Osteoblast (primary cell): ENCODE measurements around the gene C2orf72. TPM values are rescaled to one million over a fixed set of nuclear protein-coding genes. Genes with fewer than 3 reads are reported as not detected.

ENCODE experiments used
- DNase-seq: peaks from one replicate; pipeline ENCODE4 v3.0.0; 2011; ENCODE audit warnings: low spot score, mixed read lengths; ENCODE audit not compliant: insufficient read length; ENCODE audit errors: missing footprints
- H2AFZ ChIP-seq: 2 replicates; pipeline ENCODE4 v1.6.0; 2011; ENCODE audit warnings: mild to moderate bottlenecking, low read length
- H3K27ac ChIP-seq: 2 replicates; pipeline ENCODE4 v1.5.1; 2011; ENCODE audit warnings: mild to moderate bottlenecking, low read depth, low read length, moderate library complexity
- H3K27me3 ChIP-seq: 2 replicates; pipeline ENCODE4 v1.6.0; 2012; ENCODE audit warnings: mild to moderate bottlenecking, control low read depth, inconsistent platforms, low read length, moderate library complexity; ENCODE audit not compliant: insufficient read depth
- H3K36me3 ChIP-seq: 2 replicates; pipeline ENCODE4 v1.5.1; 2011; ENCODE audit warnings: mild to moderate bottlenecking, low read length, control low read depth, moderate library complexity; ENCODE audit not compliant: insufficient read depth
- H3K4me1 ChIP-seq: 2 replicates; pipeline ENCODE4 v1.5.1; 2011; ENCODE audit warnings: mild to moderate bottlenecking, low read length, control low read depth, moderate library complexity; ENCODE audit not compliant: insufficient read depth
- H3K4me2 ChIP-seq: 2 replicates; pipeline ENCODE4 v1.6.0; 2011; ENCODE audit warnings: mild to moderate bottlenecking, low read length; ENCODE audit not compliant: insufficient read depth
- H3K4me3 ChIP-seq: fragments of 200-600 bp; sonication (generic); 3 replicates; pipeline ENCODE4 v1.5.1; 2012; ENCODE audit warnings: mild to moderate bottlenecking, low read length, inconsistent platforms; ENCODE audit not compliant: insufficient read depth
- H3K79me2 ChIP-seq: 2 replicates; pipeline ENCODE4 v1.6.0; 2012; ENCODE audit warnings: mild to moderate bottlenecking, low read length, control low read depth, inconsistent platforms; ENCODE audit not compliant: insufficient read depth
- H3K9me3 ChIP-seq: 2 replicates; pipeline ENCODE4 v1.5.1; 2011; ENCODE audit warnings: low read depth, low read length, control low read depth
- H4K20me1 ChIP-seq: 2 replicates; pipeline ENCODE4 v1.6.0; 2012; ENCODE audit warnings: mild to moderate bottlenecking, low read length, control low read depth; ENCODE audit not compliant: insufficient read depth
- total RNA-seq: library from RNA; depleted of rRNA; stranded (reverse); fragments of >200 nt; gene quantifications from 2 replicates; pipeline ENCODE4 v1.2.3, GENCODE V29; 2012
- TF ChIP-seq, protein P1 (sequence below): IDR thresholded peaks from 2 replicates; pipeline ENCODE4 v1.5.1; 2011; ENCODE audit warnings: mild to moderate bottlenecking, low read depth, low read length, moderate library complexity; ENCODE audit errors: extremely low read depth

Gene C2orf72
- total RNA-seq, 1 donor: not detected

DNA sequence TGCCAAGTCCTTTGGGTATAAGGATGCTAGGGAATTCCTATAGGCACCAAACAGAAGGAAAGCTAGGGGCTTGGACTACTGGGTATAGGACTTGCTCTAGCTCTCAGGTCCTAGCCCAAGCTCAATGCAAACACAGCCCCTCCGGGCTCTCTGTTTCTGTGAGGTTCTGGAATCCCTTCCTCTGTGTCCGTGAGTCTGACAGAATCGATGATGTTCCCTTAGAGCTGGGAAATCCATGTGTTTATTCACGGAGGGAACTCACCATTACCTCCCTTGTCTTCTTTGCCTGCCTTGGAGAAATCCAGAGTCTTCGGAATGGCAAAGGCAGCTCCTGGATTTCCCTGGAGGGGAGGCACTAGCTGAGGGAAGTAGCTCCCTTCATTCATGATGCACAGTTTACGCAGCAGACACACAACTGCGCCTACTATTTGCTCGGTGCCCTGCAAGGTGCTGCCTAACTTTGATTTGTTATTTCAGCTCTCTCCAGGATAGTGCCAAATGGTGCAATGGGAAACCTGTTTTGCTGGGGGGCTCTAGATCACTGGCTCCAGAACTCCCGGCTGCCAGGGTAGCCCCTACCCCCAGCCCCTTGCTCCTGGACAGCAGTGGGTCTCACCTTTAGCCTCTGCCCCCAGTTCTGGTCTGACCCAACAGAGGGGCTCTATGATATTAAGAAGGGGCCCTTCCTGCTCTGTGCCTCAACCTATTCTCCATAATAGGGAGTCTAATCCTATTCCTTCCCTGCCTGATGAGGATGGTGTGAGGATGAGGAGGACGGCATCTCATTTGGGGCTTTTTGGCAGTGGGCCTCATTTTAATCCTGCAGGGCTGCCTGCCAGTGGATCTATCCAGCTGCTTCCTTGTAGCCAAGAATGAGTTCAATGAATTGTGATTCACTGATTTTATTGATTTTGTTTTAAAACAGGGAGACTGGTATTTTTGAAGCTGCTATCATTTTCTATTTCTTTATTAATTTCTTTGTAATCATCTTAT lies 10.9 kb downstream of the C2orf72 start:
- H3K4me1 ChIP-seq: no peaks in the 10 kb centered on the region
- TF ChIP-seq, protein P1, sequence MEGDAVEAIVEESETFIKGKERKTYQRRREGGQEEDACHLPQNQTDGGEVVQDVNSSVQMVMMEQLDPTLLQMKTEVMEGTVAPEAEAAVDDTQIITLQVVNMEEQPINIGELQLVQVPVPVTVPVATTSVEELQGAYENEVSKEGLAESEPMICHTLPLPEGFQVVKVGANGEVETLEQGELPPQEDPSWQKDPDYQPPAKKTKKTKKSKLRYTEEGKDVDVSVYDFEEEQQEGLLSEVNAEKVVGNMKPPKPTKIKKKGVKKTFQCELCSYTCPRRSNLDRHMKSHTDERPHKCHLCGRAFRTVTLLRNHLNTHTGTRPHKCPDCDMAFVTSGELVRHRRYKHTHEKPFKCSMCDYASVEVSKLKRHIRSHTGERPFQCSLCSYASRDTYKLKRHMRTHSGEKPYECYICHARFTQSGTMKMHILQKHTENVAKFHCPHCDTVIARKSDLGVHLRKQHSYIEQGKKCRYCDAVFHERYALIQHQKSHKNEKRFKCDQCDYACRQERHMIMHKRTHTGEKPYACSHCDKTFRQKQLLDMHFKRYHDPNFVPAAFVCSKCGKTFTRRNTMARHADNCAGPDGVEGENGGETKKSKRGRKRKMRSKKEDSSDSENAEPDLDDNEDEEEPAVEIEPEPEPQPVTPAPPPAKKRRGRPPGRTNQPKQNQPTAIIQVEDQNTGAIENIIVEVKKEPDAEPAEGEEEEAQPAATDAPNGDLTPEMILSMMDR: no peak
- no peak overlapping the region for H3K4me3 ChIP-seq
- H4K20me1 ChIP-seq: no peaks in the 10 kb centered on the region
- no peak for DNase-seq
- no peaks in the 10 kb centered on the region for H3K9me3 ChIP-seq
- H3K79me2 ChIP-seq: no peaks in the 10 kb centered on the region
- H3K27me3 ChIP-seq: peaks cover 37% of the 10 kb centered on the region
- H2AFZ ChIP-seq: no peak overlapping the region
- no peaks in the 10 kb centered on the region for H3K36me3 ChIP-seq
- H3K4me2 ChIP-seq: no peak overlapping the region
- no peak overlapping the region for H3K27ac ChIP-seq

DNA sequence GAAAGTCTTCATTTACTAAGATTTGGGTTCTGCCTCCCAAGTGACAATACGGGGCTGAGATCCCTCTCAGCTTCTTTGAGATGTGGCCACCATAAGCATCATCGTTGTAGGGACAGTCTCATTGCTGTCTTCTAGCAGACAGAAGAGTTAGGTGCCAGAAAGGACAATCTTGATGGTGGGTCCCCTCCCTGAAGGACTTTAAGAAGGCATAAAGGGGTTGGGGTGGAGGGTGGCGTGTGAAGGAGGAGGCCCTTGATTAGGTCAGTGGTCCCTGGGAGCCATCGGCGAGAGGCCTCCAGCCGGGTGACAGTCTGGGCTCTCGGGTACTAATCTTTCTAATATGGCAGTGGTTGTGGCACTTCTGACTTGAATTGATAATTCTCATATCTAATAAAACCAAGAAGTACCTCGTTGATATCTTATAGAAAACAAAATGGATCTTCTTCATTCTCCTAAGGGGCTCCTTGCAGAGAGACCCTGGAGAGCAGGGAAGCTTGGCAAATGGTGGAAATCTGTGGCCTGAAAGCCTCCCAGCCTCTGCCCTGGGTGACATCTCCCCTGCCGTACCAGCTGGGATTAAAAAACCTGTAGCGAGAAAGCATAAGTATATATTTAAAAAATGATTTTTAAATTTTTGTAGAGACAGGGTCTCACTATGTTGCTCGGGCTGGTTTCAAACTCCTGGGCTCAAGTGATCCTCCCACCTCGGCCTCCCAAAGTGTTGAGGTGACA lies 12.1 kb downstream of the C2orf72 start:
- Histone ChIP-seq H3K9me3 (no peaks in the 10 kb centered on the region), H2AFZ (no peak overlapping the region)

DNA sequence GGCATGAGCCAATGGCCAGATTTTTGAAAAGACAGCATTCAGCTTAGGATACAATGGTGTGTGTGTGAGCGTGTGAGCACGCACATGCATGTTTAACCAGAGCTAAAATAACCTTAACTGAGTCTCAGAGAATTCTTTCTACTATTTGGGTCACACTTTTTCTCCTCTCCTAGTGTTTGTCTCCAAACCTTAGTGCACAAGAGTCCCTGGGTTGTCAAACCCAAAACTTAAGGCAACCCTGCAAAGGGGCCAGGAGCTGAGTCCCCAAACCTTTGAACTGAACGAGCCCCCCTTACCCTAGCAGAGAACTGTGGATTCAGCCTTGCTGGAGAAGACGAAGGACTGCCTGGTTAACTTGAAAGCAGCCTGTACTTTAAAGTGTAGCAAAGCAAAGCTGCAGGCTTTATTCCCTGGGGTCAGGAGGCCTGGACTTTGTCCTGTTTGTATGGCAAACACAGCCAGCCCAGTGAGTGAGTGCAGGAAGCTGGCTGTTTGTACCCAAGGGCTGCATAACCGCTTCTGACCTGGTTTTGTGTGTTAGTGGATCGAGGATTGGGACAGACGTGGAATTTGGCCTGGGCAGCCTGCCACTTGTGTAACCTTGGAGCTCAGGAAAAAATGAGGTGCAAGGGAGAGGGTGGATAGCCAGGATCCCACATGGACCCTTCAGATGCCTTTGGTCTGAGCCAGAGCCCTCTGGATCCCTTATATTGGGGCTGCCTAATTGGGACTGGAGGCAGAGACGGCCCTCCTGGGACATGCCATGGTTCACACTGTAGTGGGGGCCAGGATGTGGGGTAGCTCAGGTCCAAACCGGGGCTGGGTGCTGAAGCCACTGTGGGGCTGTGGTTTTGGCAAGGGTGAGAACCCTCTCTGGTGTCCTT lies 12.9 kb downstream of the C2orf72 start:
- H4K20me1 ChIP-seq: no peaks in the 10 kb centered on the region
- no peaks in the 10 kb centered on the region for H3K79me2 ChIP-seq
- no peaks in the 10 kb centered on the region for H3K36me3 ChIP-seq
- no peaks in the 10 kb centered on the region for H3K9me3 ChIP-seq
- no peak for DNase-seq
- H3K4me3 ChIP-seq: no peak overlapping the region
- H3K4me2 ChIP-seq: no peak overlapping the region
- peaks cover 34% of the 10 kb centered on the region for H3K27me3 ChIP-seq
- H2AFZ ChIP-seq: no peak overlapping the region
- no peak overlapping the region for H3K27ac ChIP-seq
- H3K4me1 ChIP-seq: no peaks in the 10 kb centered on the region
- TF ChIP-seq, protein P1: no peak

More for the DNA sequence above, 12.1 kb downstream of the C2orf72 start:
- Histone ChIP-seq H3K27ac (no peak overlapping the region), H3K79me2 (no peaks in the 10 kb centered on the region), H3K4me3 (no peak overlapping the region), H3K4me2 (no peak overlapping the region), H3K36me3 (no peaks in the 10 kb centered on the region), H3K27me3 (peaks cover 34% of the 10 kb centered on the region), H3K4me1 (no peaks in the 10 kb centered on the region), H4K20me1 (no peaks in the 10 kb centered on the region)
- DNase-seq: no peak
- TF ChIP-seq, protein P1: no peak
